NCI-H2196 treated with DMSO at 0.1 percent for 48 hours (cell line): ENCODE results near the gene GLP2R.
"Not testable (repeated sequence)": the region's sequence is repeated elsewhere in the genome, so short reads cannot be mapped to it uniquely, and the experiment has no call there.

ENCODE experiments used
- DNase-seq: peaks from one replicate; lab custom pipeline; 2025; ENCODE audit not compliant: unreplicated experiment; lab: John Stamatoyannopoulos, UW

GLP2R gene, protein sequence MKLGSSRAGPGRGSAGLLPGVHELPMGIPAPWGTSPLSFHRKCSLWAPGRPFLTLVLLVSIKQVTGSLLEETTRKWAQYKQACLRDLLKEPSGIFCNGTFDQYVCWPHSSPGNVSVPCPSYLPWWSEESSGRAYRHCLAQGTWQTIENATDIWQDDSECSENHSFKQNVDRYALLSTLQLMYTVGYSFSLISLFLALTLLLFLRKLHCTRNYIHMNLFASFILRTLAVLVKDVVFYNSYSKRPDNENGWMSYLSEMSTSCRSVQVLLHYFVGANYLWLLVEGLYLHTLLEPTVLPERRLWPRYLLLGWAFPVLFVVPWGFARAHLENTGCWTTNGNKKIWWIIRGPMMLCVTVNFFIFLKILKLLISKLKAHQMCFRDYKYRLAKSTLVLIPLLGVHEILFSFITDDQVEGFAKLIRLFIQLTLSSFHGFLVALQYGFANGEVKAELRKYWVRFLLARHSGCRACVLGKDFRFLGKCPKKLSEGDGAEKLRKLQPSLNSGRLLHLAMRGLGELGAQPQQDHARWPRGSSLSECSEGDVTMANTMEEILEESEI

DNA sequence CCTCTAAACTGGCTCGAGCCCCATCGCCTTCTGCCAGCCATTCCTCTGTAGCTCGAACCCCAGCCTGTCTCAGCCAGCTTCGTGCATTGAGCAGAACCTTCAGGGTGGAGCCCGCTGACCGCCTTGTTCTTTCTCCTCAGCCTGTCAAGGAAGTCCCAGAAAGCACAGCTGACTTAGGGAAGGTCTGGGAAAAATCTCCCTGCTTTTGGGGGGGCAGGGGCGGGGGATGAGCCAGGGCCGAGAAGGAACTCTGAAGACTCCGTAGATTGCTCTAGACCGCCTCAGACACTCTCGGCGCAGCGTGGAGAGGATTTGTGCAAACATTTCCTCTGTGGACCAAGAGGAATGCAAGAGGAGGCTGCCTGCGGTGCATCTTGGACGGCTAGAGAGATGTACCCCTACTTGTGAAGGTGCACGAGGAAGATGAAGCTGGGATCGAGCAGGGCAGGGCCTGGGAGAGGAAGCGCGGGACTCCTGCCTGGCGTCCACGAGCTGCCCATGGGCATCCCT, at the start of gene GLP2R:
Gene GLP2R (plus strand): TSS at position 284 of the 510 bp plus-strand sequence. CDS start 140 bp downstream, at position 424.
- no peak for DNase-seq

DNA sequence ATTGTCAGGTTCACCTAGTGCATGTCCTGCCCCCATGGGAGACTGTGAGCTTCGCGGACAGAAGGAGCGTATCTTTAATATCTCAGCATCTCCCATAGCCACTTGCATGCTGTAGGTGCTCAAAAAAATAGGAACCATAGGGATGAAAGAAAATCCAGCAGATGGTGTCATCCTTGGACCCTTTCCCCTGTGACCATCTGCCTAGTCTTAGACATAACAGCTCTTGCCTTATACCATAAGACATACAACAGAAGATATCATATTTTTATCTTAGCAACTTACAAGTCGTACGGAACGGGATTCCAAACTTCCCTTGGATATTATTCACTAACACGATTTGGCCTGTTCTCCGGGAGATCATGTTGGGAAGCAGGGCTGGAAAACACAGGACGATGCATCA, 48.8 kb upstream of the GLP2R start:
- no peak for DNase-seq

DNA sequence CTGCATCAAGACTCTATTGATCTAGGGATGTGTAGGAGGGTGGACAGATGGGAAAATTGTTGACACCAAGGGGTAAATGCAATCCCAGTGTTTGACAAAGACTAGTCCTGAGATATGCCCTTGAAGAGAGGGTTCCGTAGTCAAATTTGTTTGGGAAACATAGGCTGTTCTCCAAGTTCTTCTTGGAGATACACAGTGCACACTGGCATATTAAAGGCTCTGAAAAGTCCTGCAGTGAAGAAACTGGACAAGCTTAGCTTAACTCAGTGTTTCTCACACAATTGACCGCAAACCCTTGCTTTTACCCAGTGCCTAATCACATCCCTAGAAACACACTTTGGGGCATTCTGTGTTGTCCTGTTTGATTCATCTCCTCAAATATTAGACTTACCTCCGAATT, 45.2 kb upstream of the GLP2R start:
- no peak for DNase-seq

DNA sequence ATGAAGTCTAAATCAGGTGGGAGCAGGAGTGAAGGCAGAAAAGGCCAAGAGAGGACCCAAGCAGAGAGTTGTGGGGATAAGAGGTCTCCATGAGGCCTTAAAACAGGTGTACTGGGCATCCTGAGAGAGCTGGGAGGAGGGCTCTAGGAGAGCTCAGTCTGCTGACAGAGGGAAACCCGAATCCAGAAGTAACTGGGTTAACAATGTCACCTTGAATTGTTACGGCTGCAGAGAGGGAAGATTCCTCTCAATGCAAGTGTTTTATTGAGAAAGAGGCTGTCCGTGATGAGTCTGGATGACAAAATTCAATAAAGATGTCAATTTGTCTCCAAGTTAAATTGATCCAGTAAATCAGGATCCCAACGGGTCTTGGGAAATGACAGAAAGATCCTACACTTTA, 42.7 kb upstream of the GLP2R start:
- DNase-seq, result no peak

DNA sequence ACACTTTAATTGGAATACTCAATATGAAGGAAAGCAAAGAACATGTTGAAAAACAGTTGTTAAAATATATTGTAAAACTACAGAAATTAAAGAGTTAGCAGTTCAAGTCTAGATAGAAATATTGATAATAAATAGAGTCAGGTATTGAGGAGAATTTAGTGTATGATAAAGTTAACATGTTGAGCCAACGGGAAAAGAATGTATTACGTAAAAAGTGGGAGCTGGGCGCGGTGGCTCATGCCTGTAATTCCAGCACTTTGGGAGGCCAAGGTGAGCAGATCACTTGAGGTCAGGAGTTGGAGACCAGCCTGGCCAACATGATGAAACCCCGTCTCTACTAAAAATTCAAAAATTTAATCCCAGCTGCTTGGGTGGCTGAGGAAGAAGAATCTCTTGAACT, 42.3 kb upstream of the GLP2R start:
- DNase-seq, result not testable (repeated sequence)

DNA sequence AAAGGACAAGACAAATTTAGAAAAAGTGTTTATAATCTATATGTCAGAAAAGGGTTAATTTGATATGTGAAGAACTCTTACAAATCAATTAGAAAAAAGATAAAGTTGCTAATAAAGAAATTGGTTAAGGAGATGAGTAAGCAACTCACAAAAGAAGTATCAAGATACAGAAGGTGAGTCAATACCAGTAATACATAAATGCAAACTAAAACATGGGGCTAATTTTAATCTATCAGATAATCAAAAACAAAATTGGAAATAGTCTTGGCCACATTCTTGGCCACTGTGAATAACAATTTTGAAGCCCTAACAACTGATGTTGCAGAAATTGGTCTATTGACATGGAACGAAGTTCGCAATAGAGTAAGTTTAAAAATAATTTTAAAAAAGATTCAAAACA, 41.2 kb upstream of the GLP2R start:
- DNase-seq, result no peak

DNA sequence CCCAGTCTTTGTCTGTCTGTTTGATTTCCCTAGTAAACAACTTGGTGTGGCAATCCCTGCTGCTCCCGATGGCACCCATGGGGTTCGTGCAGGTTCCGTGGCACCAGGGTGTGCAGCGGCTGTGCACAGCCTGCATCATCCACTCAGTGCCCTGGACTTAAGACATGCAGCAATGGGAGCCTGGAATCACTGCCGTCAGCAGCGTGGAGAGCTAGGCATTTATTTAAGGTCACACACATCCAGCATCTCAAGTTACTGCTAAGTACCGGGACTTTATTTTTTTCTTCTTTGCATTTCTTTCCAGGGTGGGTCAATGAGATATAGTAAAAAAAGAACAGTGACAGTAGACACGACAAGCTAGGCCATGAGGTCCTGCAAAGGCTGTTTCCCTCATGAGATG, 37.1 kb upstream of the GLP2R start:
- no peak for DNase-seq

DNA sequence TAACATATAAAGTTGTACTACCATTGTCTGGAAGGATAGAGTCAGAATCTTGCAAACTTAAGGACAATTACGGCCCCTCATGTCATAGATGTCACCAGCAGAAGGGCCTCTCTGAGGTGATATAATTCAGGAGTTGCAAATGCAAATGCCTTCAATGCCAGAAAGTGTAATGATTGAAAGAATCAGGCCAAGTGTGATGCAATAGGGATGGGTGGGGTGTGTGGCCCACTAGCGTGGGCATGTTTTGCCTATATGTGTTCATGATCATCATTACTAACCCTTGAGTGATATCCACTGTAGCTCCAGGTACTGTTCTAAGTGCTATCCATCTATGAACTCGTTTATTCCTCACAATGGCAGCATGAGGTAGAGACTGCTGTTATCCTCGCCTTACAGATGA, 35.4 kb upstream of the GLP2R start:
- DNase-seq, result no peak

DNA sequence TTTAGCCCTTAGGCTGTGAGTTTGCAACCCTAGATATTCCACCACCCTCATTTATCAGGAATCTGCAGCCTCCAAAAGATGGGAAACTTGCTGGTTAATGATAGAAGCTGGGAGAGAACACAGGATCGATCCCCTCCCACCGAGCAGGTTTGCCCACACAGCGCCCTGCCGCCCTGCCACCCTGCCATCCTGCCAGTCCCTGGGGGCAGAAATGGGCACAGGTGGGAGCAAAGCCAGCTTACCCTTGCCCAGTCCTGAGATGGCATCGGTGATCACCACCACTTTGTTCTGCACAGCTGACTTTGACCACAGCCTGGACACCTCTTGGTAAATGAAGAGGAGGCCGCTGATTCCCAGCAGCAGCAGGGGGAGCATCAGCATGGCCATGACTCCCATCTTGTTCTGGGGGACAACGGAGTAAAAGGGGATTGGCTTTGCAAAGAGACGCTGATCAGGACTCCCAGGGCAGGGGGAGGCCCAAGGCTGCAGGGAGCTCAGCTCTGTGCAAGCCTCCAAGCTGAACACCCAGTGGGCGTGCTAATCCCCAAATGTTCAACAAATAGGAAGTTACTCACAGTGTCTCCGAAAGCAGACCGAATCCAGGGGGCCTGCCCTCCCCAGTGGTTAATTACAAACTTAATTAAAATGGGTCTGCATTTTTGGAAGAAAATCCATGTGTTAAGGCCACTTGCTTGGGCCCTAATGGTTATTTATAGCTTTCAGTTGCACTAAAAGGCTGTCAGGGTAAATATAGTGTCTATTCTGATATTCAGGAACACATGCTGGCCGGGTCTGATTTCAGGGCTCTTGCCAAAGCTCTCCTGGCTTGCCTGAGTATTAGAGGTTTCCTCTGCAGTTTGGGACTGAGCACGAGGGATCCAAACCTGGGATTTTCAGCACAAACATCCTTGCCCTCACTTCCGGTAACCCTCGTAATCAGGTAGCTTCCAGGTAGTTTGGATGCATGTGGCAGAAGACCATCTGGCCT, 34.5 kb upstream of the GLP2R start, which contains the start of gene DHRS7C:
Gene DHRS7C (minus strand): TSS at position 704 of the 988 bp plus-strand sequence. CDS start 308 bp downstream, at position 396.
- DNase-seq, result no peak

DNA sequence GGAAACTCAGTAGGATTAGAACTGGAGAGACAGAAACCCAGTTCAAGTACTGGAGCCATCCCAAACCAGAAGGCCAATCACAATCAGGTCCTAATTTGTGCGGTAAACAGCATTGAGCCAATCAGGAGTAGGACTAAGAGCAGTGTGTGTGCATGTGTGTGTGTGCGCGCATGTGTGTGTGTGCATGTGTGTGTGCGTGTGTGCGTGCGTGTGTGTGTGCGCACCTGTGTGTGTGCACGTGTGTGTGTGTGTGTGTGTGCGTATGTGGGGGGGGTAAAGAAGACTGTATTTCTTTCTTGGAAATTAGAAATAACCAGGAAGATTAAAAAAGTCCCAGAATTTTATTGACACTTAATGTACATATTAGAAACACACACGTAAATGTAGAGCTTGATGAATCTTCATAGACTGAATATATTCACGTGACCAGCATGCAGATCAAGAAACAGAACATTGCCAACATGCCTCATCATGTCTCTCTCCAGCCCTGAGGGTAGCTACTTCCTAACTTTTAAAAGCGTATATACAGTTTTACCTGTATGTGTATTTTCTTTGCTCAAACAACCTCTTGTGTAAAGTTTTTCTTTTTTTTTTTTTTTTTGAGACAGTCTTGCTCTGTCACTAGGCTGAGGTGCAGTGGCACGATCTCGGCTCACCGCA, 33.4 kb upstream of the GLP2R start:
- no peak for DNase-seq

DNA sequence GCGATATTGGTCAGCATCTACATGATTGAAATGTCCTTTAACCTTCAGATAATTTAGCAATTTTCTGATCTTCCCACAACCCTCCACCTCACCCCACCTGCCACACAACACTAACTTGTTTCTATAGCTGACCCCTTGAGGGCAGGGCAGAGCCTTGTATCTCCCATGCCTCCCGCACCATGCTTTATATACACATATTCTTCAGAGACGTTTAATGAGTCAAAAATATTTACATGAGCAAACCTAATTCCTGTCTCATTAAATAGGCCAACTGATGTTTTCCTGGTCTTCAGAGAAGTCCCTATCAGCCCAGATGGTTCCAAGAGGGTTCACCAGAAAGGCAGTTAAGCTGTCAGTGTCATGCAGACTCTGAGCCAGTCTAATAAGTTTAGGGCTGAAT, 27.7 kb upstream of the GLP2R start:
- DNase-seq, result no peak

DNA sequence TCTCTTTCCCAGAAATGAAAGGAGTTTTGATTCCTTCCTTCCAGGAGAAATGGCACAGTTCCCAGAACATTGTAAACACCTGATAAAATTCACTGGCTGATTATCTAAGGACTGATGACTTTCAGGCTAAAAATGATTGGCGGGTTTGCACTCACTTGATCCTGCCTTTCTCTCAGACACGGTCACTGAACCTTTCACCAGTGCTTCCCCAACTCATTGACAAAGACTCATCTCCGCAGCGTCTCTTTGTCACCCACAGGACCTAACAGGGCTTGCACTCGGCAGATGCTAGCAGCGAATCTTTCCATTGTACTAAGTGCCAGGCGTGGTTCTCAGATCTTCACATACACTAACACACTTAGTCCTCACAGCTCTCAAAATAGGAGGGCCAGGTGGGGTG, 27.0 kb upstream of the GLP2R start:
- no peak for DNase-seq

DNA sequence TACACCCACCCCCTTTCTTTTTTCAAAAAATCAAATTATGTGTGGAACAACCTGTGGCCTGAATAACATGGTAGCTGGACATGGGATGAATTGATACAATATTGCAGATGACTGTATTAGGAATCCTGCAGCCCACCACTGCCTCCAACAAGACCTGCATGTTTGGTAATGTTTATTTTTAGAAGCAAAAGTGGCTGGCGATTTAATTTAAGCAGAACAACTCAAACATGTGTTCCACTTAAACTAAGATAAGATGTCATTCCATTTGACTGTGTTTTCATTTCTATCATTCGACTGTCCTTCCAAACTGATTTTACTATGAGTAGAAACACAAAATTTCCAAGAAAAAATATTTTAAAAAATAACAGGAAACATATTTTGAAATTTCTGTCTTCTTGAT, 24.2 kb upstream of the GLP2R start:
- DNase-seq, result no peak

DNA sequence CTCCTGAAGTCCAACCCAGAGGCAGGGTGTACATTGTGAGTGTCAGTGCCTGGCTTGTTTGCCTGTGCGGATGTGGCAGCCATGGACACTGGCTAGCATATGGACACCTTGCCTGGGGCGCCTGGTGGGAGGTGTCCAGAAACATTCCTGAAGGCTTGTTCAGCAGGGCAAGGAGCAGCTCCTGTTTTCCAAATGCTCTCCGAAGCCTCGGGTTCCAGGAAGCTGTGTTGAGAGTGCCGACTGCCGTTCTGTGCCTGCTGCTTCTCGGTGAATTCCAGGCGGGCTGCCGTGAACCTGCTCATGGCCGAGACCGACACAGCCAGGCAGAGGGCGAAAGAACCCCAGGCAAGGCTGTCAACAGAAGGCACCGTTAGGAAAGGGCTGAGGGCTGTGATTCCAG, 23.4 kb upstream of the GLP2R start:
- DNase-seq, result no peak

DNA sequence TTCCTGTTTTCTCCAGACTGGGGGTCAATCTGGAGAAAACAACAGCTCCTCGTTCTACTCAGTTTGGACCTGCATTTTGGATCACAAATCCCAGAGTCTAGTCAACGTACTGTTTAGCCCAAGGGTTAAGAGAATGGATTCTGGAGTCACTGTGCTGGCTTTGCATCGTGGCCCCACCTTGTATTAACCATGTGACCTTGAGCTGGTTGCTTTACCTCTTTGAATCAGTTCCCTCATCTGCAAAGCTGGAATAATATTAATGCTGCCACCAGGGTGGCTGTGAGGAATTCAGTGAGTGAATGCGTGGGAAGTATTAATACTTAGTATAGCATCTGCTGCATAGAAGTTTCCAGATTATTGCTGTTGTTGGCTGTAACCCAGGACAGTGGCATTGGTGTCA, 23.0 kb upstream of the GLP2R start:
- no peak for DNase-seq

DNA sequence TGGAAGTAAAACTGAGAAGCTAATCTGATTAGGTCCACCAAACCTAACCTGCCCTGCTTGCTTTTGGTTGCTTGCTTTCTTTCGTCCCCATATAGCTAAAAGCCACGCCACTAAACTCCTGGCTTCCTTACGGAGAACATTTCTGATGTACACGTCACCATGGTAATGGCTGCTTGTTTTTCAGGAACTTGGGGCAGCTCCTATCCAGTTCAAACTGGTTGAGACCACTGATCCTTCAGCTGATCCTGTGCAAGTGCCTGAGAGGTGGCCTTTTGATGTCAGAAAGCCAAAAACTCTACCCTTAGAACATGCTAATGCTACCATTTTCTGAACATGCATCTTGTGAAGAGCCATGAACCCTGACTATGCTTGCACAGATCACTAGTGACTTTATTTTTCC, 20.0 kb upstream of the GLP2R start:
- DNase-seq, result no peak

DNA sequence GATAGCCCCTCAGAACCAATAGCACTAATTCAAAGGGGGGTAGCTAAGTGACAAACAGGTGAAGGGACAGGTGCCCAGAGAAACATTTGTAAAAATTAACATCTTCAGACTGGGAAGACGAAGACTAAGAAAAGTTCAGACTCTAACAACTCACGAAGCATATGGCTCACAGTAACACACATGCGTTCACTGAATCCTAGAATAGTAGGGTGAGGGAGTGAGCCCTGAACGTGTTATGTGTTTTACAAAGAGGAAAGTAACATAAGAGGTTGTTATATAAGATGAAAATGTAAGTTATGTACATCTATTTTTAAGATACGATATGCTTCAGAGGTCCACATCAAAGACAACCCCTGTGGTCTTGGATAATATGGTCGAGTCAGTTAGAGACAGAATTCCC, 19.0 kb upstream of the GLP2R start:
- no peak for DNase-seq

DNA sequence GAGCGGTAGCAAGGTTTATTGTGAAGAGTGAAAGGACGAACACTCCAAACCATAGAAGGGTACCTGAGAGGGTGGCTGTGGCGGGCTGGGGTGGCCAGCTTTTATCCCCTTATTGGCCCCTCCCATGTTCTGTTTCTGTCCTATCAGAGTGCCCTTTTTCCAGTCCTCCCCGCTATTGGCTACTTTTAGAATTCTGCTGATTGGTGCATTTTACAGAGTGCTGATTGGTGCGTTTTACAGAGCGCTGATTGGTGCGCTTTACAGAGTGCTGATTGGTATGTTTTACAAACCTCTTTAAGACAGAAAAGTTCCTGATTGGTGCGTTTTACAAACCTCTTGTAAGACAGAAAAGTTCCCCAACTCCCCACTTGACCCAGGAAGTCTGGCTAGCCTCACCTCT, 16.3 kb upstream of the GLP2R start:
- DNase-seq, result no peak

DNA sequence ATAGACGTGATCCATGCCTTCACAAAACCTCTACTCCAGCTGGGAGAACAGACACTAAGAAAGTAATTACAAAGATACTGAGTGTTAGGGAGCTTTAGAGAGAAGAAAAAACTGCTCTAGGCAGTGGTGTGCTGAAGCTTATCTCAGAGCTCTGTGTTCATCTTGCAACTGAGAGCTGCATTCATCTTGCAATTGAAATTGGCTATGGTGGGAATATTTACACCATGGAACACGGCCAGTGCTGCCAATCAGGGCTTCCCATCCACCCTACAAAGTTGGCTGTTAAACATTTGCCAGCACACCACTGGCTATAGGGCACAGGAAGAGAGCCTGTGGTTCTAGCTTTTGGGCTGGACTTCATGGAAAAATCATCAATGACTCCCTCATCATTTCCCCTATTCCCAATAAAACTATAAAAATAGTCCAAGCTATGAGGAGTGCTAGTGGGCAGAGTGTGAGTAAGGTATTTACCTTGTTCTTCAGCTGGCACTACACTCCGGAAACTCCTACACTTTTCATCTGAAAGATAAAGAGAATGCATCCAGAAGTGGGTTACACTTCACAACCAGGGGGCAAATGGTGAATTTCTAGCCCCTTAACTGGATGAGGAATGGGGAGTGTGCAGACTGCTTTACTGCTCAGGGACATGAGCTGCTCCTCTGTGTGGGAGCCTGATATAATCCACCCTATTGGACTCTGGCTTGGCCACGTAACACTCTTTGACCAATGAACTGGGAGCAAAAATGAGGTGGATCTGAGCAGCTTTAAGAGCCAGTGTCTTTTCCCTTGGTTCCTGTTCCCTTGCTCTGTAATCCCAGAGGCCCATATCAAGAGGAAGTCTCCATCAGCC, 15.4 kb upstream of the GLP2R start:
- no peak for DNase-seq

DNA sequence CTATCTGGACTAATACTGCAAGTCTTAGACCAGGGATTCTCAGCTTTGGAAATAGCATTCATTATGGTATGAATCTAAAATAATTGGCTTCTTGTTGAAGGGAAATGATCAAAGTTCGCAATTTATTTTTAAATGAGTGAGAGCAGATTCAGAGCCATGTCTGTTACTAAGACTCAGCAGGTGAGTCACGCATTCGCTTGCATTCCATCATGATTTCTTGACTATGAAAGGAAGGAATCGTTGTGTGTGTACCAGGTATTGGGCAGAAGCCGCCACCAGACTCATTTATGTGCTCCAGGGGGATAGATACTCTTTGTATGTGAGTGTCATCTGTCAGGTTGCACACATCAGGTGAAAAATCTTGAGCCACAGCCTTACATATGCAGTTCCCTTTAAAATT, 14.6 kb upstream of the GLP2R start:
- DNase-seq, result no peak
